Glutamatergic neuron (in vitro differentiated cells): ENCODE results near the gene PARP12. TPM values are rescaled to one million over a fixed set of nuclear protein-coding genes. Genes with fewer than 3 reads are reported as not detected.

ENCODE experiments used
- DNase-seq: peaks from one replicate; pipeline ENCODE4 v3.0.0; 2022
- H3K27ac Mint-ChIP-seq: one replicate; pipeline ENCODE4 v1.8.0; 2020; ENCODE audit warnings: mild to moderate bottlenecking, mixed read lengths, inconsistent platforms; ENCODE audit not compliant: unreplicated experiment
- H3K27me3 Mint-ChIP-seq: one replicate; pipeline ENCODE4 v1.8.0; 2020; ENCODE audit warnings: mild to moderate bottlenecking, moderate library complexity, mixed read lengths, inconsistent platforms; ENCODE audit not compliant: unreplicated experiment
- H3K36me3 Mint-ChIP-seq: one replicate; pipeline ENCODE4 v1.8.0; 2020; ENCODE audit warnings: mild to moderate bottlenecking, mixed read lengths, inconsistent platforms; ENCODE audit not compliant: unreplicated experiment
- H3K4me1 Mint-ChIP-seq: one replicate; pipeline ENCODE4 v1.8.0; 2020; ENCODE audit warnings: mild to moderate bottlenecking, low read depth, mixed read lengths, inconsistent platforms; ENCODE audit not compliant: unreplicated experiment
- H3K4me3 Mint-ChIP-seq: one replicate; pipeline ENCODE4 v1.8.0; 2020; ENCODE audit warnings: mild to moderate bottlenecking, mixed read lengths, inconsistent platforms; ENCODE audit not compliant: unreplicated experiment
- H3K9me3 Mint-ChIP-seq: one replicate; pipeline ENCODE4 v1.8.0; 2020; ENCODE audit warnings: mild to moderate bottlenecking, moderate library complexity, mixed read lengths, inconsistent platforms; ENCODE audit not compliant: unreplicated experiment
- total RNA-seq: library from RNA; stranded (reverse); fragmentation: NEBNext Ultra II Directional; extraction: Animal tissue kit (Norgen Biotek cat#: 25700); gene quantifications from one replicate; pipeline ENCODE4 v1.2.1, GENCODE V29; 2021; ENCODE audit not compliant: unreplicated experiment
- TF ChIP-seq, protein P1 (sequence below): fragments of 200-600 bp; sonication (generic); IDR thresholded peaks from one replicate; pipeline ENCODE4 v1.5.0; 2021; ENCODE audit not compliant: partially characterized antibody, unreplicated experiment

PARP12 gene
- total RNA-seq, 1 donor from 2014 or later = 0.15 TPM

DNA sequence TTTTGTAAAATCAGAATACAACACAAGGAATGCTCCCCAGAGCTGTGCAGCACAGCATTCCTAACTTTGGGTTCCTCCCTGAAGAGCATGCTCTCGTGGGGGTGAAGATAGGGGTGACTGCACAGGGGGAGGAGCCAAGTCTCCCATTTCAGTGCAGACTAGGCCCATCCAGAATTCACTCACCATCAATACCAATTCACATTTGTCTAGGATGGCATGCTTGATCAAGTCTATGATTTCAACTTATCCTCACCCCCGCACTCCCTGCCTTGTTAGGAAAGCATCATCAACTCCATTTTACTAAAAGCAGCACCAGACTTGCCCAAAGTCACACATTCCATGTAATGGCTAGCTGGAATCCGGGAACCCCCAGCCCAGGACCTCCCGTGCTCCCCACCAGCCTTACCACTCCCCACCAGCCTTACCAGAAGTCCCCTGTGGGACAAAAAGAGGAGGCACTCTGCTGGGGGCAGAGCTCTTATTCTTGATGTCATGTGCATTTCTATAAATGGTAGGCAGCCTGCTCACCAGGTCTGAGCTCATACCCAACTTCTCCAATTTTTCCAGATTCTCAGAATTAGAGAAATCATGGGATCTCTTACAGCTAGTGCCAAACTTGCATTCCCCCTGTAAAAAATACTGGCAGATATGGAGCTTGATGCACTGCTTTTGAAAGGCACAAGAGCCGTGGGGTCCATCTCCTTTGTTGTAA, 6.2 kb downstream of the PARP12 start:
- H3K27ac Mint-ChIP-seq = no peak overlapping the region
- no peak overlapping the region for H3K4me3 Mint-ChIP-seq
- no peak for DNase-seq

DNA sequence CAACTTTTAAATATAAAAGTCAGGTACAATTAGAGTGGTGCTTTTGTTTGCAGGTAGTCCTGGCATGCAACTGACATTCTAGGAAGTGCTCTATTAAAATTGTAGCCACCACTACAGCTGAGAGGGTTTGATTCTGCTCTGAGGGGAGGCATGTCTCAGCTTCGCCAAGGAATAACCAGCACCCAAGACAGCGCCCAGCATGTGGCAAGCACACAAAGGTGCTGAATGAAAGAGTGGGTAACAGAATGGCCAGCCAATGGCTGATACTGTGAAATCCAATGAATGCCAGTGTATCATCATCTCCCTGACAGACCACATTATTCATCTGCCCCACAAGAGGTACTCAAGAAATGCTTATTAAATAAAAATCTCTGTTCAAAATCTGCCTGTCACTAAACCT, 6.9 kb downstream of the PARP12 start:
- Mint-ChIP-seq H3K9me3 (no peaks in the 10 kb centered on the region), H3K27ac (no peak overlapping the region), H3K4me3 (no peak overlapping the region), H3K27me3 (peaks cover 2% of the 10 kb centered on the region), H3K36me3 (no peaks in the 10 kb centered on the region), H3K4me1 (no peaks in the 10 kb centered on the region)
- TF ChIP-seq, protein P1, sequence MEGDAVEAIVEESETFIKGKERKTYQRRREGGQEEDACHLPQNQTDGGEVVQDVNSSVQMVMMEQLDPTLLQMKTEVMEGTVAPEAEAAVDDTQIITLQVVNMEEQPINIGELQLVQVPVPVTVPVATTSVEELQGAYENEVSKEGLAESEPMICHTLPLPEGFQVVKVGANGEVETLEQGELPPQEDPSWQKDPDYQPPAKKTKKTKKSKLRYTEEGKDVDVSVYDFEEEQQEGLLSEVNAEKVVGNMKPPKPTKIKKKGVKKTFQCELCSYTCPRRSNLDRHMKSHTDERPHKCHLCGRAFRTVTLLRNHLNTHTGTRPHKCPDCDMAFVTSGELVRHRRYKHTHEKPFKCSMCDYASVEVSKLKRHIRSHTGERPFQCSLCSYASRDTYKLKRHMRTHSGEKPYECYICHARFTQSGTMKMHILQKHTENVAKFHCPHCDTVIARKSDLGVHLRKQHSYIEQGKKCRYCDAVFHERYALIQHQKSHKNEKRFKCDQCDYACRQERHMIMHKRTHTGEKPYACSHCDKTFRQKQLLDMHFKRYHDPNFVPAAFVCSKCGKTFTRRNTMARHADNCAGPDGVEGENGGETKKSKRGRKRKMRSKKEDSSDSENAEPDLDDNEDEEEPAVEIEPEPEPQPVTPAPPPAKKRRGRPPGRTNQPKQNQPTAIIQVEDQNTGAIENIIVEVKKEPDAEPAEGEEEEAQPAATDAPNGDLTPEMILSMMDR = no peak
- DNase-seq = no peak

More for the DNA sequence above, 6.2 kb downstream of the PARP12 start:
- Mint-ChIP-seq H3K4me1 (no peaks in the 10 kb centered on the region), H3K36me3 (no peaks in the 10 kb centered on the region), H3K9me3 (no peaks in the 10 kb centered on the region), H3K27me3 (peaks cover 5% of the 10 kb centered on the region)
- TF ChIP-seq, protein P1 = no peak

DNA sequence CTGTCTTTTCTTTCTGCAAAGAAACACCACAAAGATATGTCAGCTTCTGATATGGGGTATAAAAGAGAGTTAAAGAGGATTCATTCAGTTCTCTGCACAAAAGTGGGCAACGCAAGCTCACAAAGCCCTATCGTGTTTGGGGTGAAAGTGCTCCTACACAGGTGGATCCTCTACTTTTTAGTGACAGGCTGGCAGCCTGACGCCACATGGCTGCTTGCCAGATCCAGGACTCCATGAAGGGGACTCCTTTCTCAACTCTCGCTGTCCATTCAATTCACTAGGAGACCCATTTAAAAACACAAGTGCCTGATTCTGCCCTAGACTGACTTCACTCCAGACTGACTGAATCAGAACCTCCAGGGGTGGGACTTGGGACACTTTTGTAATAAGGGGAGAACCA, 8.0 kb downstream of the PARP12 start:
- Mint-ChIP-seq H3K9me3 (no peaks in the 10 kb centered on the region), H3K27me3 (peaks cover 1% of the 10 kb centered on the region), H3K4me3 (no peak overlapping the region), H3K27ac (no peak overlapping the region), H3K4me1 (no peaks in the 10 kb centered on the region), H3K36me3 (no peaks in the 10 kb centered on the region)
- DNase-seq = no peak
- TF ChIP-seq, protein P1 = no peak

DNA sequence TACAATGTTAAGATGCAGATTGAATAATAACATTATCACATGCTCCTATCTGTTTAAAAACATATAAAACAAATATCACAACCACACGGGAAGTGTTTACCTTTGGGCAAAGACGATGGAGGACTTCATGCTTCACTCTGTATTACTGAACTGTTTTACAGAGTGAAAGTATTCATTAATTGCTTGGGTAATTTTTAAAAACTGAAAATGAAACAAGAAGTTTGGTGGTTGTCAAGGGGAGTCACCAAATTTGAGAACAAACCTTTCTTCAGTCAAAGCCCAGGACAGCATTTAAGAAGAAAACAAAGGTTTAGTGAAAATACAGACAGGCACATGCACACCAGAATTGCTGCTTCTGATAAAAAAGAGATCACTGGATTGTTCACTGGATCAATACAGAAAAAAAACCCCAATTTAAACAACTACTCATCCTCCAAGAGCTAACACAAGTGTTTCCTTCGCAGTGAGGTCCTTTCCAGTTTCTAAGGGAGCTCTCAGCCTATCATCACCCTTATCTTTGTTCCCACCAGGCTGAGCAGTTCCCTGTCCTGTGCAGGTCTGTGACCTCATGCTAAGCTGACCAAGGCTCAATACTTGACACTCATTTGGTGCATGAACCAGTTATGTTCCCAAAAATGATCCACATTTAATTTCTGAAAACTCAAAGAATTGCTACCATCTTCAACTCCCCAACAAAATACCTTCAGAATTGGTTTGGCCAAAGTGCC, 8.8 kb downstream of the PARP12 start:
- H3K9me3 Mint-ChIP-seq = no peaks in the 10 kb centered on the region
- H3K4me1 Mint-ChIP-seq = no peaks in the 10 kb centered on the region
- DNase-seq = no peak
- peaks cover 2% of the 10 kb centered on the region for H3K27me3 Mint-ChIP-seq
- no peak overlapping the region for H3K4me3 Mint-ChIP-seq
- no peak overlapping the region for H3K27ac Mint-ChIP-seq
- TF ChIP-seq, protein P1 = no peak
- no peaks in the 10 kb centered on the region for H3K36me3 Mint-ChIP-seq

DNA sequence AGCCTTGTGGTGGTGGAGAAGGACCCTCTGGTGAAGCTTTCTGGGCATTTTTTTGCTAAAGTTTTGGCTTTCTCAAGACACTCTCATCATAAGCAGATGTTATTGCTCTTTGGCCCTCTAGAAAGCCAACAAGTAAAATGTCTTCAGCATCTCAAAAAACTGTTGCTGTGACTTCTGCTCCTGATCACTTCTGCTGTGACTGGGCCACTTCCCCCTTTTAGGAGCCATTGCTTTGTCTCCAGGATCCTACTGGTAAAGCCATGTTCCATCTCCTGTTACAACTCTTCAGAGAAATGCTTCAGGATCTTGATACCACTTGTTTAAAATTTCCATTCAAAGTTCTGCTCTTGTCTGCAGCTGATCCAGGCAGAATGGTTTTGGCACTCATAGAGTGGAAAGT, 10.9 kb downstream of the PARP12 start:
- no peaks in the 10 kb centered on the region for H3K4me1 Mint-ChIP-seq
- TF ChIP-seq, protein P1 = no peak
- H3K27me3 Mint-ChIP-seq = peaks cover 2% of the 10 kb centered on the region
- no peak for DNase-seq
- H3K9me3 Mint-ChIP-seq = no peaks in the 10 kb centered on the region
- H3K36me3 Mint-ChIP-seq = no peaks in the 10 kb centered on the region
- no peak overlapping the region for H3K4me3 Mint-ChIP-seq
- no peak overlapping the region for H3K27ac Mint-ChIP-seq
